GM12878 (cell line): Measurements from ENCODE around the gene BTBD6. TPM values are rescaled to one million over a fixed set of nuclear protein-coding genes. Genes with fewer than 3 reads are reported as not detected.

Experiments used
- ATAC-seq: fragments of 200-7000 bp; cut with Tn5 transposase; 3 replicates; pipeline ENCODE4 v1.9.1; 2020; ENCODE audit warnings: mild to moderate bottlenecking, moderate library complexity
- BruUV-seq: library from RNA; stranded (reverse); fragments of 400-500 nt; replicated peaks from 2 replicates; lab custom pipeline; 2021; lab: Mats Ljungman, UMichigan
- CTCF ChIA-PET: fragments of 300-600 bp; sonication (Branson Sonifier 250); formaldehyde crosslinking; extraction: SDS; loops from one replicate; lab custom pipeline; 2021; ENCODE audit warnings: inconsistent platforms; lab: Yijun Ruan, JAX
- POLR2A ChIA-PET: fragments of 350-600 bp; formaldehyde crosslinking; extraction: SDS; loops from one replicate; lab custom pipeline; 2021; ENCODE audit warnings: inconsistent platforms; lab: Charles Lee
- RAD21 ChIA-PET: fragments of 300-600 bp; sonication (Branson Sonifier 250); formaldehyde crosslinking; loops from one replicate; lab custom pipeline; 2023; ENCODE audit warnings: antibody characterized with exemption; ENCODE audit not compliant: unreplicated experiment; lab: Charles Lee
- SMC1A ChIA-PET: fragments of 300-600 bp; sonication (Branson Sonifier 250); formaldehyde crosslinking; loops from one replicate; lab custom pipeline; 2023; ENCODE audit not compliant: unreplicated experiment, uncharacterized antibody; lab: Charles Lee
- DNase-seq: peaks from one replicate; pipeline ENCODE4 v3.0.0-alpha.2; 2011; ENCODE audit warnings: low read depth, low spot score
- FAIRE-seq: peaks from 3 replicates; lab custom pipeline; 2011; peaks lifted over from hg19 to GRCh38; lab: Jason Lieb, UNC
- H2AFZ ChIP-seq: 2 replicates; pipeline ENCODE4 v1.6.0; 2011; ENCODE audit warnings: low read depth, low read length, control low read depth; ENCODE audit not compliant: control insufficient read depth
- H3K27ac ChIP-seq: 2 replicates; pipeline ENCODE4 v1.5.1; 2011; ENCODE audit warnings: control low read depth; ENCODE audit not compliant: control insufficient read depth, insufficient read depth
- H3K27me3 ChIP-seq, 2 experiments: replicated peaks in 1 of 2; 2 replicates each; pipeline versions ENCODE4 v1.6.0 to v1.6.1; 2011; ENCODE audit warnings: low read length in 1 of 2; ENCODE audit not compliant: control insufficient read depth in 2 of 2, insufficient read depth in 2 of 2
- H3K36me3 ChIP-seq, 2 experiments: 2 replicates each; pipeline ENCODE4 v1.5.1; 2011; ENCODE audit warnings: low read length in 1 of 2; ENCODE audit not compliant: control insufficient read depth in 2 of 2, insufficient read depth in 2 of 2
- H3K4me1 ChIP-seq: 2 replicates; pipeline ENCODE4 v1.6.1; 2011; ENCODE audit warnings: mild to moderate bottlenecking, low read length, moderate library complexity, mixed read lengths; ENCODE audit not compliant: control insufficient read depth, insufficient read depth
- H3K4me2 ChIP-seq: 2 replicates; pipeline ENCODE4 v1.6.0; 2011; ENCODE audit warnings: control low read depth; ENCODE audit not compliant: control insufficient read depth, insufficient read depth
- H3K4me3 ChIP-seq: fragments of 200-600 bp; sonication (generic); 2 replicates; pipeline ENCODE4 v1.5.1; 2016
- H3K79me2 ChIP-seq: 2 replicates; pipeline ENCODE4 v1.6.0; 2011; ENCODE audit warnings: low read length; ENCODE audit not compliant: control insufficient read depth, insufficient read depth
- H3K9ac ChIP-seq: 2 replicates; pipeline ENCODE4 v1.8.0; 2011; ENCODE audit warnings: low read length, control low read depth, mixed read lengths; ENCODE audit not compliant: control insufficient read depth, insufficient read depth
- H3K9me3 ChIP-seq: replicated peaks from 3 replicates; pipeline ENCODE4 v1.5.1; 2011; ENCODE audit warnings: mild to moderate bottlenecking, low read length; ENCODE audit not compliant: control insufficient read depth, insufficient read depth
- H4K20me1 ChIP-seq: 2 replicates; pipeline ENCODE4 v1.6.0; 2011; ENCODE audit not compliant: control insufficient read depth, insufficient read depth
- BHLHE40 ChIP-seq, 2 experiments: fragments of 450-650 bp in 1 of 2; IDR thresholded peaks; 2 replicates each; pipeline ENCODE4 v1.6.1; 2011 to 2017; ENCODE audit warnings: low read depth in 2 of 2, borderline replicate concordance in 1 of 2, improper control_type of control experiment in 1 of 2, low read length in 1 of 2, mild to moderate bottlenecking in 1 of 2
- JUNB ChIP-seq: IDR thresholded peaks from 2 replicates; pipeline ENCODE4 v1.6.1; 2016; ENCODE audit warnings: antibody characterized with exemption, mild to moderate bottlenecking
- NRF1 ChIP-seq: conservative IDR thresholded peaks from 2 replicates; pipeline ENCODE4 v1.6.1; 2011; ENCODE audit warnings: mild to moderate bottlenecking, low read depth, low read length, improper control_type of control experiment
- WGBS: methylation state at CpG from one replicate; pipeline ENCODE4 v1.1.6; 2016; ENCODE audit warnings: low lambda C conversion rate; ENCODE audit not compliant: insufficient replicate concordance, insufficient coverage; ENCODE audit errors: missing lambda C conversion rate; 5-methylcytosine and 5-hydroxymethylcytosine counted together
- in situ Hi-C: fragments of 300-500 bp; cut with MboI; formaldehyde crosslinking; loops from 9 replicates; pipeline ENCODE4 v1.14.3; 2018; ENCODE audit warnings: mixed read lengths
- intact Hi-C: fragments of 100-400 bp; cut with micrococcal nuclease; formaldehyde crosslinking; loops from one replicate; pipeline ENCODE4 v1.14.2; 2022; ENCODE audit not compliant: unreplicated experiment
- polyA plus RNA-seq, 11 experiments: library from polyadenylated mRNA; depleted of rRNA in 4 of 11; unstranded in 6 of 11; stranded (reverse) in 5 of 11; fragments of >200 nt; fragmentation: Nextera tagmentation in 4 of 11; fragmentation: Illumina TruSeq in 1 of 11; extraction: Ambion mirVana in 4 of 11; extraction: Trizol in 1 of 11; gene quantifications; 1 replicate in 1 of 11; 2 replicates in 10 of 11; pipeline versions ENCODE4 v1.2.1 to v1.2.3, GENCODE V29; 2011 to 2016; ENCODE audit warnings: inconsistent platforms in 2 of 11, missing spikeins in 2 of 11, low read depth in 1 of 11
- total RNA-seq, 4 experiments: library from RNA; depleted of rRNA in 3 of 4; stranded (reverse); fragments of >200 nt in 3 of 4; fragmentation: Illumina TruSeq in 1 of 4; extraction: Trizol in 1 of 4; gene quantifications; 2 replicates each; pipeline versions ENCODE4 v1.2.1 to v1.2.3, GENCODE V29; 2013 to 2021
- TF ChIP-seq, protein P1 (sequence below), 3 experiments: IDR thresholded peaks in 2 of 3; conservative IDR thresholded peaks in 1 of 3; 2 replicates each; pipeline ENCODE4 v1.5.1; 2011; ENCODE audit warnings: low read depth in 3 of 3, low read length in 3 of 3, mild to moderate bottlenecking in 3 of 3, control low read depth in 2 of 3, moderate library complexity in 2 of 3, inconsistent platforms in 1 of 3, mixed read lengths in 1 of 3; ENCODE audit not compliant: control insufficient read depth in 2 of 3, insufficient read depth in 1 of 3; ENCODE audit errors: extremely low read depth in 1 of 3

Gene BTBD6
- total and polyA plus RNA-seq, 10 of the 15 experiments (the other 5 are each of a cell fraction or from before 2014, with no cell fraction given): 1.4 to 36.5 (median 15.8) TPM

DNA sequence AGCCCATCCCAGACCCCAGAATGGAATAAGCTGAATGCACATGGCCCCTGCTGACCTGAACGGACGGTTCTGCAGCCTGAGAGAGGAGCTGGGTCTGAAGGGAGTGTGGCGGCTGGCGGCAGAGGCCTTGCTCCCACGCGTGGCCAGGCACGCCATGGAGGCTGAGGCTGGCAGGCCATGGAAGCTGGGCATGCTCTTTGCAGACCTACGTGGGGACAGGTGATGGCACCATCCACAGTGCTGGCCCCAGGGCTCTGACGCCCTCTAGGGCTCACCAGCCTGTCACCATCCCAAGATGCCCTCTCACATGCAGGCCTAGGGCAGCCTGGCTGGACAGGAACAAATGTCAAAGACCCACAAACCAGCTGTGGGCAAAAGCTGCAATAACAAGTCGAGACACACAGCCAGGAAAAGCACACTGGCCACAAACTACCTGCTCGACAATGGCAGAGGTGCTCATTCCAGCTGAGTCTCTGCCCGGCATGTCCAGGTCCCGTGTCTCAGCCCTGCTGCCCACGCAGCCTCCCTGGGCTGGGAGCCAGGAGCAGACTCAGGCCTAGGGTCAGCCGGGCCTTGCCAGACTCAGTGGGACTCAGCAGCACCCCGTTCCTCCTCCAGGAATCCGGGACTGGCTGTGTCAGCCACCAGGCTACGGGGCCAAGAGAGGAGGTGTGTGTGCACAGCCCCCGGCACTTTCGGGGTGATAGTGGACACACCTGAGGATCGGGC, 19.7 kb downstream of the BTBD6 start:
- H3K79me2 ChIP-seq: no peaks in the 10 kb centered on the region; the same call in 1 of the 2 replicates
- FAIRE-seq: no peak
- SMC1A ChIA-PET: no interaction called here
- no peaks in the 10 kb centered on the region for H3K9me3 ChIP-seq
- no peaks in the 10 kb centered on the region for H4K20me1 ChIP-seq
- in situ Hi-C loops: no loop called here
- BruUV-seq: no TSS peak
- CTCF ChIA-PET: no interaction called here
- ATAC-seq: no peak
- no peak for DNase-seq
- no peak overlapping the region for H3K4me2 ChIP-seq
- no peaks in the 10 kb centered on the region for H3K27me3 ChIP-seq
- no peaks in the 10 kb centered on the region for H3K4me1 ChIP-seq
- H3K9ac ChIP-seq: no peak overlapping the region
- 93% methylated on average over 21 of the region's 21 CpGs for whole genome bisulfite sequencing
- intact Hi-C loops: no loop called here
- H3K27ac ChIP-seq: no peak overlapping the region
- RAD21 ChIA-PET: no interaction called here
- H2AFZ ChIP-seq: no peak overlapping the region
- POLR2A ChIA-PET: no interaction called here
- H3K36me3 ChIP-seq: peaks cover 0 to 8% of the 10 kb centered on the region in 2 experiments; a peak in 3 of 4 replicates
- TF ChIP-seq NRF1 (no peak), JUNB (no peak), BHLHE40 (IDR thresholded peaks at IDR 0.05; ENCODE audit: borderline replicate concordance in 1 of 2, low read depth in 2 of 2, low read length in 1 of 2) (no peak)
- TF ChIP-seq, protein P1, sequence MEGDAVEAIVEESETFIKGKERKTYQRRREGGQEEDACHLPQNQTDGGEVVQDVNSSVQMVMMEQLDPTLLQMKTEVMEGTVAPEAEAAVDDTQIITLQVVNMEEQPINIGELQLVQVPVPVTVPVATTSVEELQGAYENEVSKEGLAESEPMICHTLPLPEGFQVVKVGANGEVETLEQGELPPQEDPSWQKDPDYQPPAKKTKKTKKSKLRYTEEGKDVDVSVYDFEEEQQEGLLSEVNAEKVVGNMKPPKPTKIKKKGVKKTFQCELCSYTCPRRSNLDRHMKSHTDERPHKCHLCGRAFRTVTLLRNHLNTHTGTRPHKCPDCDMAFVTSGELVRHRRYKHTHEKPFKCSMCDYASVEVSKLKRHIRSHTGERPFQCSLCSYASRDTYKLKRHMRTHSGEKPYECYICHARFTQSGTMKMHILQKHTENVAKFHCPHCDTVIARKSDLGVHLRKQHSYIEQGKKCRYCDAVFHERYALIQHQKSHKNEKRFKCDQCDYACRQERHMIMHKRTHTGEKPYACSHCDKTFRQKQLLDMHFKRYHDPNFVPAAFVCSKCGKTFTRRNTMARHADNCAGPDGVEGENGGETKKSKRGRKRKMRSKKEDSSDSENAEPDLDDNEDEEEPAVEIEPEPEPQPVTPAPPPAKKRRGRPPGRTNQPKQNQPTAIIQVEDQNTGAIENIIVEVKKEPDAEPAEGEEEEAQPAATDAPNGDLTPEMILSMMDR (IDR thresholded peaks at IDR 0.05 in 2 of 3, conservative IDR thresholded peaks at IDR 0.05 in 1 of 3; ENCODE audit: control insufficient read depth in 2 of 3, extremely low read depth in 1 of 3, insufficient read depth in 1 of 3, low read depth in 3 of 3, low read length in 3 of 3): 0 out of 6 replicates have a peak, but pooled peaks of 1 of the 3 experiments have one; percentile 4
- no peak overlapping the region for H3K4me3 ChIP-seq
